ENCODE results near the gene ERCC5.

ERCC5 gene

DNA sequence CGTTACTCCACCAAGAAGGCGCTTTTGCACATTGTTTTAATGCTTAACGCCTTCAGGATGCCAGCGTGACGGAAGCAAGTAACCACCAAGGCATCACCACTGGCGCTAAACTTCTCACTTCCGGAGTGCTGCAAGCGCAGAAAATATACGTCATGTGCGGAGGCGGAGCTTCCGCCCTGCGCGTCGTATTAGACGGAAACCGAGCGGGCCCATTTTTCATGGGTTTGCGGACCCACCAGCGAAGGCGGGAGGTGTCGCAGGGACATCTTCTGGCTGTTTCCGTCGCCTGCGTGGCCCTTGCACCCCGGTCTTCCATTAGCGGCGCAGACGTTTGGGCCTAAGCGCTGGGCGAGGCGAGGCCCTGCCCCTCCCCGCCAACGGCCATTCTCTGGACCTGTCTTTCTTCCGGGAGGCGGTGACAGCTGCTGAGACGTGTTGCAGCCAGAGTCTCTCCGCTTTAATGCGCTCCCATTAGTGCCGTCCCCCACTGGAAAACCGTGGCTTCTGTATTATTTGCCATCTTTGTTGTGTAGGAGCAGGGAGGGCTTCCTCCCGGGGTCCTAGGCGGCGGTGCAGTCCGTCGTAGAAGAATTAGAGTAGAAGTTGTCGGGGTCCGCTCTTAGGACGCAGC lies at the start of gene ERCC5:
TSS of gene ERCC5 (plus strand) at position 403 of the 631 bp plus-strand sequence. CDS start 235 bp downstream, outside the sequence.
- DNase-seq (ENCODE audit: low read depth) = peak; percentile 91

DNA sequence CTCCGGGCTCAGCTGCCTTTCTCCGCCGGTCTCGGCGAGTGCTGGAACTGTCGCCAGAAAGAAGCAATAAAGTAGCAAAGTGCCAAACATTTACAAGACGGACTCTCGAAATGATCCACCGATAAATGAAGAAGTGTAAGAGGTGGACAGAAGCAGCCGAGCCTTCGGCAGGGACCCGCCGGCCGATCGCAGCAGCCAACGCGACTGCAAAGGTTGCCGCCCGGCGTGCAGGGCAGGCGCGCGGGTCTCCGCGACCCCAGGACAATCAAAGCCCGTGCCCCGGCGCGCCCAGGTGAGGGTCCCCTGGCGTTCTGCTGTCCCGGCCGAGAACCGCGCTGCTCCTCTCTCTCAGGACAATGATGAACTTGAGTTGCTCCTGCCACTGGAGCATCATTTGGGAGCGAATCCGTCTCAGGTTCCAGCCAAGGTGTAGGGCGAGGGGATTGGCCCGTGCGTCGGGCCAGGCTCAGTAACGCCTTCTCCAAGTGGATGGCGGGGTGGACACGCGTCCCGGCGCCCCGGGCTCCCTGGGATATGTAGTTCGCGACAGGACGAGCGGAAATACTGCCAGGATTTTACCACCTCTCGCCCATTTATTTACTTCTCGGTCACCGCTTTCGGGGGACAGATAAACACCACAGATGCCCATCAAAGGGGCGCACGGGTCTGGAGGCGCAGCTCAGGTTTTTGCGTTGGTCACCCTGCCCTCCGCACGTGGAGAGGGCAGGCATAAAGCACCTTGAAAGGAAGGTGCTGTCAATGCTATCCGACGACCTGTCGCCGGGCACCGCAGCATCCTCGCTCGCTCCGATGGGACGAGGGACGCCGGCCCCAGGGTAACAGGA lies 47.0 kb upstream of the ERCC5 start, which contains the start of the genes BIVM and POGLUT2:
TSS of gene BIVM (plus strand) at position 539 of the 845 bp plus-strand sequence. CDS start 8,149 bp downstream, outside the sequence.
TSS of gene POGLUT2 (minus strand) at position 396 of the 845 bp plus-strand sequence. CDS start at position 90, 306 bp downstream.
- DNase-seq (ENCODE audit: low read depth) = peak; percentile 38

DNA sequence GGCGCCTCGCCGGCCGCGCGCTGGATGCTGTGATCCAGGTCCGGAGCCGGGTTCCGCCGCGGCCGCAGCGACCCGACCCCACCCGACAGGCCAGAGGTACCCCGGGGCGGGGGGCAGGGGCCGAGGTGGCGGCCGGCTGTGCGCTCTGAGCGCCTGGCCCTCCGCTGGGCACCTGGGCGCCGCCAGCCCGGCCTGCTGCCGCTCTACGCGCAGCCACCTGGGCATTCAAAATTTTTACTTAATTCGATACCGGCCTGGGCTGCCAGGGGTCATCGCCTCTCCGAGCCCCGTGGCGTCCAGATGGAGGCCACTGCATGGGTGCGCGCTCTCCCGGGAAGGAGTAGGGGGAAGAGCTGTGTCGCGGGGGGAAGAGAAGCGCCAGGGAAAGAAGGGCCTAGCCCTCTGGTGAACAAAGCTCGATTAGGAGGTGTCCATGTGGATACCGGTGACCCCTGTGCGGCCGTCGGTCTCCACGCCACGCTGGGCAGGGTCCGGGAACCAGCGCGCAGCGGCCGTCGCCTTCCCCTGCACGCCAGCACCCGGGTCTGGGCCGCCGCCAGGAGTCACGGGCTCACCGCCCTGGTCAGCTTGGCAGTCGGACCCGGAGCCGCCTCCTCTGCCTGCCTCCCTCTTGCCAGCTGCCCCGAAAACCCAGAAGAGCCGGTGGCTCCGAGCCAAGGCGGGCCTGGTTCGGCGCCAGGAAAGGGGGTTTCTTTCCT lies 46.2 kb upstream of the ERCC5 start:
- DNase-seq (ENCODE audit: low read depth) = no peak

DNA sequence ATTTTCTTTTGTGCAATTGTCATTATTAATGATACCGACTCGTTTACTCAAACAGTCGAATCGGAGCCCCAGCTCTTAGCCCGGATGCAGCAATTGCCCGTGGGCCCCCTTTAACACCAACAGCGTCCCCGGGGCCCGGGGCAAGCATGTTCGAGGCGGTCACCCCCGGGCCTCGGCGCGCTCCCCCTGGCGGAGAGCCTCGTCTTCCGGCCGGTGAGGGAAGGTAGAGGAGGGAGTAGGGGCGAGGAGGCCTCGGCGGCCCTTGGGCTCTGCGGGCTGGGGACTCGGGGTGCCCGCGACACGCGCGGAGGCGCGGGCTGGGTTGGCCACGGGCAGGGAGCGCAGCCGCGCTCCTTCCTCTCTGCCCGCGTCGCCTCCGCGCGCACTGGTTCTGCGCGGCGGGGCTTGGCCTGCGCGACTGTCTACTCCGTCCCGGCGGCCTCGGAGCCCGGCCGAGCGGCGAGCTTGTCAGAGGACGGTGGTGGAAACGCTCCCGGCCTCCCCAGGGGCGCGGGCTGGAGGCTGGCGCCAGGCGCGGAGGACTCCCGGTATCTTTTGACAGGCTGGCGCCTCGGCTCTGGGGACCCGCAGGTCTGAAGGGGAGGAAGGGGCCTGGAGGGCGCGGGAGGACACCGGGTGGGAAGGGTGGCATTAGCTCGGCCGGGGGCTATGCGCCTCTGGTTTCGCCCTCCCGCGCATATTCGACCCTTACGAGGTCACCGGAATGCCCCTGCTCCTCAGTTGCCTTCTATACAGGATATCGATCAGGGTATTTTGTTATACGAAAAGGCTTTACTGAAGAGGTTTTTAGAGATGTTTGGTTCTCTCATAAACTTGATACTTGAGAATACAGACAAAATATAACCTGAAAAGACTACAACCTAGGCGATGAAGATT lies 45.4 kb upstream of the ERCC5 start:
- DNase-seq (ENCODE audit: low read depth) = peak; percentile 78

DNA sequence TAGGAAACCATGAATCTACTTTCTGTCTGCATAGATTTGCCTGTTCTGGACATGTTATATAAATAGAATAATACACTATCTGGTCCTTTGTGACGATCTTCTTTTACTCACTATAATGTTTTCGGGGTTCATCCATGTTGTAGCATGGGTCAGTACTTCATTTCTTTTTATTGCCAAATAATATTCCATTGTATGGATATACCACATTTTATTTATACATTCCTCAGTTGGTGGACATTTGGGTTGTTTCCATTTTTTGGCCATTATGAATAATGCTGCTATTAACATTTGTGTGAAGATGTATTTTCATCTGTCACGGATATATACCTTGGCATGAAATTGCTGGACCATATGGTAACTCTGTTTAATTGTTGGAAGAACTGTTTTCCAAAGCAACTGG lies 40.2 kb upstream of the ERCC5 start:
- DNase-seq (ENCODE audit: low read depth) = no peak

DNA sequence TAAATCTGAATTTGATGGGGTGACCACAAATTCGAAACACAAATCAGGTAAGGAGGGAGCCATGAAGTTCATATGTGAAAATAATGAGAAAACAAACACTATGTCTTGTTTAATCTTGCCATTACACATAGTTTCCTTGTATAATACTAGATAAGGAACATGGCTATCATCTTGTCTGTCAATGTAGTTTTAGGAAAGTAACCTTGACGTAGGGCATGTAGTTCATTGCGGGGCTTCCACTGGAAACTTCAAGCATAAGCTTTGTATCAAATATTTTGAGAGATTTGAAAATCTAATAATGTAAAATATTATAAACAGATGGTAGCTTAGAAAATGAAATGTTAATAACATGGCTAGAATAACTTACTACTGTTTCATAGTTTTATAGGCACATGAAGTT lies 38.1 kb upstream of the ERCC5 start:
- no peak for DNase-seq (ENCODE audit: low read depth)

DNA sequence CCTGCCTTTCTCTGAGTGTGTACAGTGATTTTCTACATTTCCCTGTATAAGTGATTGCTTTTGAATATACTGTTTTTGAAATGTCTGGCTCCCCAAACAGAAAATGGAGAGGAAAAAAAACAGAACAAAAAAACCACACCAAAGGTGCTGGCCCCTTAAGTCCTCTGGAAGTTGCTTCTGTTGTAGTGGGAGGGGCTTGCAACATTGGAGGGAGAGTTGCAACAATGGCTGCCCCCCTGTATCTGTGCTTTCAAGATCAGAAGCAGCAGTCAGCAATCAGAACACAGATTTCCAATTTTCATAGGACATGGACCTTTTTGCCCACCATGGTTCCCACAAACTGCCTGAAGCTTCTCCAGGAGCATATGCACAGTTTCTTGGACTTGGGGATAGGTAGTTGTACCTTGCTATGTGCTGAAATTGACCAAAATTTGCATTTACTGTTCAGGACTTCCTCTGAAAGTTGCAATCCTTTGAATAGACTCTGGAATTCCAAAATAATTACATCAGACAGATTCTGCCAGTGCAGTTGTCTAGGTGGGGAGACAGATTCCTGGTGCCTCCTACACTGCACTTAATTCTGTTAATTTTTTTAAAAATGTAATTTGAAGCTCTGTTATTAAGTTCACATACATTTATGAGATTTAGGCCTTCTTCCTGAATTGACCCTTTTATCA lies 33.1 kb upstream of the ERCC5 start:
- DNase-seq (ENCODE audit: low read depth) = no peak

DNA sequence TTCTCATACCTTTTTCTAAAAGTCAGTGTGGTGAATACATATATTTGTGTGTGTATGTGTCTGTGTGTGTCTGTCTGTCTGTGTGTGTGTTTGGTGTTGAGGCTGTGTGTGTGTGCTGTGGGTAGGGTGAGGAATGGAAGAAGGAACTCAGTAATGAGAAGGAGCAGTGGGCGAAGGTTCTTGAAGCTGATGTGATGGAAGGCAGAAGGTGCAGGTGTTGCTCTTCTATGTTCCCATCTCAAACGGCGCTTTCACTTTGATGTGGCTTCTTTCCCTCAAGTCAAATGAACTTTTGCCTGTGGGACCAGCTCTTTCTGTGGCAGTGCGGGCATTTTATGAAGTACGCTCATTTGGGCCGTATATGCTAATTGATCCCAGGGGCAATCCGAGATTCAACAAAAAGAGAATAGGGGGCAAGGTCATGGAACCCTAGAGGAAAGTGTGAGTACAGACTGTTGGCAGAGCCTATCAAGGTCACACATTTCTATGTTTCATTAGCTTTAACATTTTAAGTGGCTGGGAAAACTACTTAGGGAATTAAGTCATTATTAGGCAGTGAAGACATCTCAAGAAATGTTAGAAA lies 31.7 kb upstream of the ERCC5 start:
- DNase-seq (ENCODE audit: low read depth) = no peak

DNA sequence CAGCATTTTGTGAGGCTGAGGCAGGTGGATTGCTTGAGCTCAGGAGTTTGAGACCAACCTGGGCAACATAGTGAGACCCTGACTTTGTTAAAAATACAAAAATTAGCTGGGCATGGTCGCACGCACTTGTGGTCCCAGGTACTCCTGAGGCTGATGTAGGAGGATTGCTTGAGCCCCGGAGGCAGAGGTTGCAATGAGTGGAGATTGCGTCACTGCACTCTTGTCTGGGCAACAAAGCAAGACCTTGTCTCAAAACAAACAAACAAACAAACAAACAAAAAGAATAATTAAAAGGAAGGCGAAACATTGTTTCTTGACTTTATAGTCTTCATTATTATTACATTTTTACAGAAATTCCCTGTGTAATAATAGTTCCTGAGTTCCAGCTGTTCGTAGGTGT lies 31.0 kb upstream of the ERCC5 start:
- DNase-seq (ENCODE audit: low read depth) = no peak

DNA sequence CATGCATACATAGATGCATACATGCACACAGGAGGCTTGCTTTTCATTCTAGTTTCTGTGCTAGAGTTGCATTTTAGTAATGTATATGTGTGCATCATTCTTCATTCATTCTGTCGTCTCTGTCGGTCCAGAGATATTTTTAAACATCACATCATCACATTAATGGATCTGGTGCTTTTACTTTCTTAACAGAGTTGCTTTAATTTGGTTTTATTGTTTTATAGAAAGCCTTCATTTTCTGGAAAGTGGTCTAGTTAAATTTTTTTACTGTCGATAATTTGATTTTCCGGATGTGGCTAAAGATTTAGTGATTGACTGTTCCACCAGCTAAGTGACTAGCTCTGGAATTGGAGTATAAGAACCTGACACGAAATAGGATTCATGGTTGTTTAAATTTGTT lies 30.0 kb upstream of the ERCC5 start:
- DNase-seq (ENCODE audit: low read depth) = no peak

DNA sequence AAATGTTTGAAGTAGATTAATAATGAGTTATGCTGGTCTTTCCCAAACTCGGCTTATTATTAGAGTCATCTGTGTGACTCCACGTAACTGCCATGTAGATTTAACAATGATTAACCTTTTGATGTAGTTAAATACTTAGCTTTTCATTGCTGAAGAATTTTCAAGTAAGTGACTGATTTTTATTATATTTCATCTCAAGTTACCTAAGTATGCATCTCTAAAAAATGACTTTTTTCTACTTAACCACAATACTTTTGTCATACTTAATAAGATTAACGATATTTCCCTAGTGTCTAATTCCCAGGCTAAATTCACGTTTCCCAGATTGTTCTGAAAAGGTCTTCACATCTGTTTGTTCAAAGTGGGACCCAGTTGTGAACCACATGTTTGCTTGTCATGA lies 29.1 kb upstream of the ERCC5 start:
- DNase-seq (ENCODE audit: low read depth) = no peak

DNA sequence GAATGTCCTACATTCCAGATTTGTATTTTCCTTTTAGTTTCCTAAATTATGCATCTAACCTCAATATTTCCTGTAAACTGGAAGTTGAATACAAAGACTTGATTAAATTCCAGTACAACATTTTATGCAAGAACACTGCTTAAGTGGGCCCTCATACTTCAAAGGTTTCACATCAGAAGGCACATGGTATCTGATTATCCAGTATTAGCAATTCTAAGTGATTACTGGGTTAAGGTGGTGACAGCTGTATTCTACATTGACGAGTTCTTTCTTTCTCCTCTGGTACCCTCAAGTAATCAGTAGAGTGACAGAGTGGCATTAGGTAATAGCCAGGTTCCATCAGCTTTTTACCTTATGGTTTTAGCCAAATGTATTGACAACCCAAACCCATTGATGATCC lies 28.6 kb upstream of the ERCC5 start:
- no peak for DNase-seq (ENCODE audit: low read depth)

DNA sequence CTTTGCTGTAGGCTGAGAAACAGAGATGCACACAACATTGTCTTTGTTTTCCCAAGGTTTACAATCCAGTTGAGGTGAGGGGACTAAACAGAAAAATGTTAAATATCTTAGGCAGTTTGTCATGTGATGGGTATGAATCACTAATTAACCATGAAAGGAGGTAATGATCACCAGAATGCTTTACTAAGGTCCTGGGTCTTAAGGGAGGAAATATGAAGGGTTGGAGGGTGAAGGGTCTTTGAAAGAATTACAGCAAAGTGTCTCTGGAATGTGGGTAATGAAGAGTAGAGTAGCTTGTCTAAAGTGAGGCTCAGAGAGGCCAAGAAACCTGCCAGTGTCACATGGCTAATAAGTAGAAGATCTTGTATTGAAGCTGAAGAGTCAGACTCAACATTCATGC lies 27.9 kb upstream of the ERCC5 start:
- no peak for DNase-seq (ENCODE audit: low read depth)

DNA sequence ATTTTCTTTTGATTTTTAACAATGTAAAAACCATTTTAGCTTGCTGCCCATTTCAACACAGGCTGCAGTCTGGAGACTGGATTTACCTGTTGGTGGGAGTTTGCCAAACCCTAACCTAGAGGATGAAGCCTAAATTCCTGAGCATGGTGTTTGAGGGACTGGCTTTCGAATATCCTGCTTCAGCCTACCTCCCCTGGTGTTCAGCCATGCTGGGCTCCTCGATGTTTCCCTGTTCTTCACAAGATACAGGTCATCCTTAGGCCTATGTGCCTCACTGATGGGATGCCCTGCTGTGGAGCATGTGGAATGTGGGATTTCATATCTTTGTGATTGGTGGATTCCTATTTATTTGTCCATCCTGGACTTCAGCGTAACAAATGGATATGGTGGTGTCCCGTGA lies 20.4 kb upstream of the ERCC5 start:
- no peak for DNase-seq (ENCODE audit: low read depth)

DNA sequence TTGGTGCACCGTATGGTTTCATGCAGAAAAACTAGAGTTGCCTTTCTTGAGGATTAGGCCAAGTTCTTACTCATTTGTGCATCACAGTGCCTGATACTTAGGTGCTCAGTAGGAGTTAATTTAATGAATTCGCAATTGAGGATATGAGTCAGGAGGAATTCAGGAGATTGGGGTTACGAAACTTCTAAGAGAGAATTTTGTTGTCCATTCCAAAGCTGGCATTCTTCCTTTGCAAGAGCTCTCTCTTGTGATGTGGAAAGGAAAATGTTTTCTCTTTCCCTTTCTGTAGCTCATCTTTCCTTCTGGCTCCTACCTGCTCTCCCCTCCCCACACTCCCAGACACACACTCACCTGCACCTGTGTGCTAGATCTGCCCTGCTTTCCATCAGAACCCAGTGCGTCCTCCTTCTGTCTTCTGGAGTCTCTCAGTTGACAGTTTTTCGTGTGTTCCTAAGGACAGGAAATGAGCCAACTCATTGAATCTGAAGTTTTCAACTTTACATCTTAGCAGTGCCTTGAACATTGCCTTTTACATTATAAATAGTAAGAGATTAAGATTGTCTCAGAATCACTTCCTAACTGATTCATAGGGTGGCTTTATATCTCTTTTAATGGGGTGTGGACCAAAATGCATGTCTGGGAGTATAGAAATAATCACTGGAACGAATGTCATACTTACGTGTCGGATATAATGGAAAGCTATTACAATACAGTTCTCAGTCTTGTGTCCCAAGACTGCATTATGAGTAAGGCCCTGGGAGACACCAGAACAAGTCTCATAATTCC lies 19.7 kb upstream of the ERCC5 start:
- DNase-seq (ENCODE audit: low read depth) = no peak

DNA sequence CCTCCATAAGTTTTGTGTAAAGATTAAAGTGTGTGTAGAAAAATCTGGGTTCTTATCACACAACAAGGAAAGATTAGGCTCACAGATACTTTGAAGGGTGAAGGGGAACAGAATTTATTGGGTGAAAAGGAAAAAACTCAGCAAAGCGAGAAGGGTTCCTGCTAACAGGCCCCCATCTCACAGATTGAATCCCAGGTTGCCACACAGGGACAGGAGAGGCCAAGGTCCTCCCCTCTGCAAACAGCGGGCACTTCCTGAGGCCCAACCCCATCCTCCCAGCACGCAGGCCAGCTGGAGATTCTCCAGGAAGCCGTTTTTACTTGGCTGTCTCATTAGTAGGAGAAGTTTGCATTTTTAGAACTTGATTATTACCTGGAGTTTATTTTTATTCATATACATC lies 15.2 kb upstream of the ERCC5 start:
- no peak for DNase-seq (ENCODE audit: low read depth)

DNA sequence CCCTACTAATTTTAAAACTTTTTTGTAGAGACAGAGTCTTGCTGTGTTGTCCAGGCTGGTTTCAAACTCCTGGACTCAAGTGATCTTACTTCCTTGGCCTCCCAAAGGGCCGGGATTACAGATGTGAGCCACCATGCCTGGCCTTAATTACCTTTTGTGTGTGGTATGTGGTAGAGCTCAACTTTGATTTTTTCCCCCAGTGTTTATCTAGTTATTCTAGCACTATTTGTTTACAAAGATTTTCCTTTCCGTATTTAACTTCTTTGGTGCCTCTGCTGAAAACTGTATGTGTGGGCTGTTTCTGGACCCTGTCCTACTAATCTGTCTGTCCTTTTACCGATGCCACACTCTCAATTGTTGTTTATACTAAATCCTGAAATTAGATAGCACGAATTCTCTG lies 9.4 kb upstream of the ERCC5 start:
- no peak for DNase-seq (ENCODE audit: low read depth)

DNA sequence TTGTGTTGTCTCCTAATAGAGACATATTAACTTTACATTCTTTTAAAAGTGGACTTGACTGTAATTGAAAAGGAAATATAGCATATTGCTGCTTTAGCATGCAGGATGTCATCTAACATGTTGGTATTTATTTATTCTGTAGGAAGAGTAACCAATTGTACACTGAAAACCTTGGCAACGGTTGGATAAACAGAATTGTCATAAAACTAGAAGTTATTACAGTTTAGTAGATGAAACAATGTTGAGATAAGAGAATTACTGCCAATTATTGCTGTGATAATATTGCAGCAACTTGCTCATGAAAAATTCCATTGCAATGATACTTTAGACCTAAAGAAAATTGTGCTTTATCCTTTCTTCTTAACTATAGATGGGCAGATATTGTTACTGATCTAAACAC lies 7.6 kb upstream of the ERCC5 start:
- no peak for DNase-seq (ENCODE audit: low read depth)

DNA sequence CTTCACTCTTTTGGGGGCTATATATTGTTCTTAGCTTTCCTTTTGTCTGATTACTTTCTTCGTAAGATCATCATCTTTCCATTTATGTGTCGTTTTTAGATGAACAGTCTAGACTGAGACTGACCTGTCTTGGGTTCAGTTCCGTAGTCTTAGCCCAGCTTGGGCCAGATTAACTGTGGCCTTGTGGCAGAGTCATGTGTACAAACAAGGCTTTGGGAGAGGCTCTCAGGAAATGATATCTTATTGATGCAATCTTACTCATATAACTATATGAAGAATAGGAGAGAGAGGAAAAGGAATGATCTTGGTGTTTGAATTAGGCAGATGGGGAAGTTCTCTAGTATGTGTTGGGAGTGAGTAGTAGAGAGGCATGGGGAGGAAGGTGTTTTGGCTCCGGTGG lies 6.8 kb upstream of the ERCC5 start:
- DNase-seq (ENCODE audit: low read depth) = no peak

DNA sequence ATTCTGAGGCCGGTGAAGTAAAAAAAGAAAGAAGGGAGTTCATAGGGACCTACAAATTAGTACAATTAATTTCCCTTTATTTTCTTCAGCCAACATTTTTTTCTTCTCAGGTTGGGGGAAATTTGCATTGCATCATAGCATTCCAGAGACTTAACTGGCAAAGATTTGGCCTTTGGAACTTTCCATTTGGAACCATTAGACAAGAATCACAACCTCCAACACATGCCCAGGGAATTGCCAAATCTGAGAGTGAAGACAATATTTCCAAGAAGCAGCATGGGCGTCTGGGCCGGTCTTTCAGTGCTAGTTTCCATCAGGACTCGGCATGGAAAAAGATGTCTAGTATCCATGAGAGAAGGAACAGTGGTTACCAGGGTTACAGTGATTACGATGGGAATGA lies 6.4 kb upstream of the ERCC5 start:
- no peak for DNase-seq (ENCODE audit: low read depth)
